Right atrium auricular region (tissue), 2 donors: ENCODE results near the gene DDA1. TPM values are rescaled to one million over a fixed set of nuclear protein-coding genes. Genes with fewer than 3 reads are reported as not detected.

Experiments used
- DNase-seq: peaks from one replicate; pipeline ENCODE4 v3.0.0-alpha.2; 2019; ENCODE audit warnings: low spot score
- H3K27ac ChIP-seq, 2 donors: fragments of 200-600 bp; sonication (generic); 1 replicate in 1 of 2; 2 replicates in 1 of 2; pipeline ENCODE4 v1.5.1; 2016 to 2019
- H3K27me3 ChIP-seq, 2 donors: fragments of 200-600 bp; sonication (generic); one replicate each; pipeline versions ENCODE4 v1.5.1 to v1.6.0; 2017 to 2019
- H3K36me3 ChIP-seq: fragments of 200-600 bp; sonication (generic); one replicate; pipeline ENCODE4 v1.5.1; 2016
- H3K4me1 ChIP-seq, 2 donors: fragments of 200-600 bp; sonication (generic); one replicate each; pipeline versions ENCODE4 v1.5.1 to v1.6.0; 2017 to 2019
- H3K4me3 ChIP-seq, 2 donors: fragments of 200-600 bp; sonication (generic); 1 replicate in 1 of 2; 2 replicates in 1 of 2; pipeline ENCODE4 v1.5.1; 2017 to 2019; ENCODE audit warnings: mild to moderate bottlenecking in 1 of 2, moderate library complexity in 1 of 2
- H3K9me3 ChIP-seq, 2 donors: fragments of 200-600 bp; sonication (generic); one replicate each; pipeline ENCODE4 v1.5.1; 2019
- CTCF ChIP-seq, 2 donors: fragments of 200-600 bp; sonication (generic); IDR thresholded peaks; one replicate each; pipeline ENCODE4 v1.5.1; 2019; ENCODE audit warnings: antibody characterized with exemption in 2 of 2
- total RNA-seq, 2 donors: library from RNA; depleted of rRNA; stranded (reverse); fragments of >200 nt; gene quantifications; one replicate each; pipeline ENCODE4 v1.1.0, GENCODE V29; 2016

The DDA1 gene
- total RNA-seq, 2 donors from 2014 or later, result 22.2 to 40.1 TPM

- no peak for DNase-seq
- Histone ChIP-seq H3K4me1 (peaks cover 0 to 20% of the 10 kb centered on the region in 2 donors), H3K4me3 (no peak overlapping the region), H3K9me3 (no peaks in the 10 kb centered on the region), H3K27ac (no peak overlapping the region), H3K27me3 (no peaks in the 10 kb centered on the region), H3K36me3 (peaks cover 25% of the 10 kb centered on the region)
- TF ChIP-seq CTCF (IDR thresholded peaks at IDR 0.05), result no peak
These were observed 12.5 kb downstream of the DDA1 start for GRCh38 chr19:17321655-17322489.

GRCh38 chr19:17322854-17323253, 13.5 kb downstream of the DDA1 start:
- peaks cover 0 to 20% of the 10 kb centered on the region in 2 donors for H3K4me1 ChIP-seq
- H3K36me3 ChIP-seq, result peaks cover 25% of the 10 kb centered on the region
- no peak for DNase-seq
- no peak overlapping the region for H3K4me3 ChIP-seq
- no peak for TF ChIP-seq CTCF (IDR thresholded peaks at IDR 0.05)
- no peak overlapping the region for H3K27ac ChIP-seq
- no peaks in the 10 kb centered on the region for H3K27me3 ChIP-seq
- H3K9me3 ChIP-seq, result no peaks in the 10 kb centered on the region

DNA sequence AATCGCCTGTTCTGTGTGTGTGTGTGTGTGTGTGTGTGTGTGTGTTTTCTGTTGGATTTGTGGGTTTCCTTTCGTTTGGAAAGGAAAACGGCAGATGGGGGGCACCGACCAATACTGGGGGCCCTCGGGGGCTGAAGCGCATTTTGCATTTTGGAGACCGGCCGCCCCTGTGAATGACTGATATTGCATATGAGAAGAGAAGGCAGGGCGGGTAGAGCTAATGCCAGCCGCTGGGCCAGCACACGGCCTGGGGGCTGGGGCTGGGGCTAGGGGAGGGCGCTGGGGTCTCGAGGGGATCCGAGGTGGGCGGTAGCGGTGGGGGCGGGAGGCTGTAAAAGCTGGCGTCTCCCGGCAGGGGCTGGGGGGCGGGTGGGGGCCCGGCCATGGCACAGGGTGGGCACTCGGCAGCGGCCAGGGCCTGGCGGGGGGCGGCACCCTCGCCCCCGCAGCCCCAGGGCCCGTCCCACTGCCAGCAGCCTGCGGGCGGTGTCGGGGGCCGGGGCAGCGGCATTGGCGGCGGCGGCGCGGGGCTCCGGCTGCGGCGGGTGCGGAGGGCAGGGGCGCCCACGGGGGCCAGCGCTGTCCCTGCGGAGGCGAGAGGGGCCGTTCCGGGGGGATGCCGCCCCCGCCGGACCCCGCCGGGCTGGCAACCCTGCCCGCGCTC, 14.1 kb downstream of the DDA1 start:
- no peak for DNase-seq
- peak overlapping the region in 1 of 2 donors; percentile 19 for H3K4me3 ChIP-seq
- H3K27ac ChIP-seq, result no peak overlapping the region
- no peaks in the 10 kb centered on the region for H3K27me3 ChIP-seq
- no peaks in the 10 kb centered on the region for H3K9me3 ChIP-seq
- TF ChIP-seq CTCF (IDR thresholded peaks at IDR 0.05), result no peak
- peaks cover 0 to 26% of the 10 kb centered on the region in 2 donors for H3K4me1 ChIP-seq
- H3K36me3 ChIP-seq, result peaks cover 25% of the 10 kb centered on the region

- Histone ChIP-seq H3K36me3 (peaks cover 25% of the 10 kb centered on the region), H3K27ac (no peak overlapping the region), H3K27me3 (no peaks in the 10 kb centered on the region), H3K9me3 (no peaks in the 10 kb centered on the region), H3K4me1 (peaks cover 0 to 31% of the 10 kb centered on the region in 2 donors), H3K4me3 (peak overlapping the region in 1 of 2 donors; percentile 19)
- no peak for DNase-seq
- no peak for TF ChIP-seq CTCF (IDR thresholded peaks at IDR 0.05)
These were observed 14.6 kb downstream of the DDA1 start for GRCh38 chr19:17323964-17324332.

DNA sequence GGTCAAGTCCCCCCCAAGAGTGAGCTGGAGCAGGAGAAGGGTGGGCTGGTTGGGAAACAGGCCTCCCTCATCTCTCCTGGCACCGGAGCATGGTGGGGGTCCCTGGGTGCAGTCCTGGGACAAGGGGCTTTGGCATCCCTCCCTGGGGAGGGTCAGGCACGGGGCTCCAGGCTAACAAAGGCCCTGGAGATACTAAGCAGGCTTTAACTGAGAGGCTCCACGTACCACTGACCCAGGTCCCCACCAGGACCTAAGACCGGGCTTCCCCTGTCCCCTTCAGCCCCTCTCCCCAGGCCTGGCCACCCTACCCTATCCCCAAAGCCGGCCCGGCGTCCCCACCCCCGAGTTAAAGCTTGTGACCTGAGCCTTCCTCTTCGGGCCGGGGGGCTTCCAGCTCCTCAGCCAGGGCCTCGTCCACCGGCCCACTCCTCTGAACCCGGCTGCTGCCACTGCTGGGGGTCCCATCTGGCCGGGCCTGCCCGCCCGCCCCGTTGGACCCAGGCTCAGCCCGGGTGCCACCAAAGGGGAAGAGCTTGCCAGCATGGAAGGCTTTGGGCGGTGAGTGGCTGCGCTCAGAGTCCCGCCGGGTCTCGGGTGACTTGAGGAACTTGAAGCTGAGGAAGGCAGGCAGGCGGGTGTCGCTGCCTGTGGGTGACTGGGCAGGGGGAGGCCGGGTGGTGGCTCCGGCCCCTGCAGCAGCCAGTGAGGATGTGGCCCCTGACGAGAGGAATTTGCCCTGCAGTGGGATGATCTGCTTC, 15.2 kb downstream of the DDA1 start:
- Histone ChIP-seq H3K27me3 (no peaks in the 10 kb centered on the region), H3K4me1 (peaks cover 0 to 34% of the 10 kb centered on the region in 2 donors), H3K36me3 (peaks cover 23% of the 10 kb centered on the region), H3K4me3 (no peak overlapping the region), H3K9me3 (no peaks in the 10 kb centered on the region), H3K27ac (no peak overlapping the region)
- TF ChIP-seq CTCF (IDR thresholded peaks at IDR 0.05), result no peak
- no peak for DNase-seq
